CD4-positive, alpha-beta T cell treated with Interleukin-10 for 1 hour (primary cell): Measurements from ENCODE around the gene NAT8.
A peak's percentile ranks its signal among the peaks of the same experiment; 100 is the strongest.
"Not testable (repeated sequence)": the region's sequence is repeated elsewhere in the genome, so short reads cannot be mapped to it uniquely, and the experiment has no call there.

Experiments used
- DNase-seq: peaks from one replicate; pipeline ENCODE4 v3.0.0-alpha.2; 2020

NAT8 gene

GRCh38 chr2:73630662-73631266 is 11.5 kb downstream of the NAT8 start:
- DNase-seq, result peak; percentile 3

GRCh38 chr2:73628493-73628892 is 13.7 kb downstream of the NAT8 start:
- not testable (repeated sequence) for DNase-seq

- not testable (repeated sequence) for DNase-seq
Observed at GRCh38 chr2:73626237-73626636, 16.0 kb downstream of the NAT8 start.

GRCh38 chr2:73624625-73625024 is 17.6 kb downstream of the NAT8 start:
- not testable (repeated sequence) for DNase-seq

- DNase-seq, result not testable (repeated sequence)
Observed at GRCh38 chr2:73624036-73624435, 18.2 kb downstream of the NAT8 start.

GRCh38 chr2:73619925-73620324 is 22.3 kb downstream of the NAT8 start:
- DNase-seq, result not testable (repeated sequence)

- no peak for DNase-seq
Observed at GRCh38 chr2:73614997-73615396, 27.2 kb downstream of the NAT8 start.

GRCh38 chr2:73614105-73614504 is 28.1 kb downstream of the NAT8 start:
- DNase-seq, result no peak

GRCh38 chr2:73611867-73612266 is 30.4 kb downstream of the NAT8 start:
- DNase-seq, result no peak

GRCh38 chr2:73611193-73611592 is 31.0 kb downstream of the NAT8 start:
- no peak for DNase-seq

- no peak for DNase-seq
Observed at GRCh38 chr2:73610111-73610510, 32.1 kb downstream of the NAT8 start.

- not testable (repeated sequence) for DNase-seq
Observed at GRCh38 chr2:73604589-73604988, 37.6 kb downstream of the NAT8 start.

GRCh38 chr2:73603099-73603588 is 39.1 kb downstream of the NAT8 start:
- not testable (repeated sequence) for DNase-seq

GRCh38 chr2:73601780-73602179 is 40.4 kb downstream of the NAT8 start:
- DNase-seq, result no peak

- DNase-seq, result no peak
Observed at GRCh38 chr2:73594251-73594650, 48.0 kb downstream of the NAT8 start.

GRCh38 chr2:73593680-73594079 is 48.5 kb downstream of the NAT8 start:
- no peak for DNase-seq
